NCI-H1048 (cell line): Measurements from ENCODE around the gene COX7A2L.
"Not testable (repeated sequence)": the region's sequence is repeated elsewhere in the genome, so short reads cannot be mapped to it uniquely, and the experiment has no call there.

ENCODE experiments used
- DNase-seq: peaks from one replicate; lab custom pipeline; 2025; lab: John Stamatoyannopoulos, UW

Gene COX7A2L

DNA sequence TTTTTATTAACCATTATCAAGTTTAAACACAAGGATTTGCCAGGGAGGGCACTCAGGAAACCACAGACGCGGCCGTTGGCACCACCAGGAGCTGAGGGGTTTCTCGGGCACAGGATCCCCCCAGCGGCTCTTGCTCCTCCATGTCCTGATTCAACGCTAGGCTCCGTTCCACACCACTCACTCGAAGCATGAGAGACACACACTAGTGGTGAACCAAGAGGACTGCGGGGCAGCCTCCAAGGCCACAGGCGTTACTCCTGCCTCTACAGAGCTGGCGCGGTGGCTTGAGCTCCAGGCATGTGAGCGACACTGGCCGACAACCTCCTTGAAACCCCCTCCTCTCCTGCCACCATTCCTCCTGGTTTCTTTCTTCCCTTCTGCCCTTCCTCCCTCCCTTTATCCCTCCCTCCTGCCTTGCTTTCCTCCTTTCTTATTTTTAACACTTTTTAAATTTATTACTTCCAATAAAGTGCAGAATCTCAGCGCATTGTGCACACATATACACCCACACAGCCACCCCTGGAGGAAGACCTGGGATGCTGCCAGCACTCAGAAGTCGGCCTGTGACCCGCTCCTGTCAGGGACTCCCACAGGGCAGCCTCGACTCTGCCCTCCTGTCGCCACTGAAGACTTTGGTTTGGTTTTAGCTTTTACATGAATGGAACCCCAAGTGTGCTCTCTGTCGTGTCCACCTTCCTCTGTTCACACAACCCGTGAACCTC lies 21.7 kb downstream of the COX7A2L start:
- DNase-seq, result no peak

DNA sequence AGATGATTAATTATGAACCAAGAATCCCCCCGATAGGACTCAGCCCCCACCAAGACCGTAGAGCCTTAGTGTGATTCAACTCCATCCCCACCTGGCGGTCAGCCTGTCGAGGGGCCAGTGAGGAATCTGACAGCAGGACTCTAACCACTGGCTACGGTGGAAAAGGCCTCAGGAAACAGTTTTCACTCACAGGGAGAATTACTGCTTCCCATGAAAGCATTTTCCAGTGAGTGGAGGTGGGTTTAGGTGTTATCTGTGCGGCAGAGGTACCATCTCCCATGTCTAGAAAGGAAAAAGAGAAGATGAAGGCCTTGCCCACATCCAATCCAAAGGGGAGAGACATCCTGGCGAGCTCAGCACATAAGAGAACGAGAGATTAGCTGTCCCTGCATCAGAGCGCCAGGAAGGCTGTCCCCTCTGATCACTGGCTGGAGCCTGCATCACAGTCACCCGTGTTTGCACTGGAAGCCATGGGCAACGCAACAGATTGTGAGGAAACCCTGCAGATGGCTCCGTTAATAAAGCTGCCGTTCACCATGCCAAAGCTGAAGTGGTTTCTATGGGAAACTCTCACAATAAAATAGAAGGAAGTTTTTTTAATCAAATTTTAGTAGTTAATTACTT lies 22.3 kb downstream of the COX7A2L start:
- no peak for DNase-seq

DNA sequence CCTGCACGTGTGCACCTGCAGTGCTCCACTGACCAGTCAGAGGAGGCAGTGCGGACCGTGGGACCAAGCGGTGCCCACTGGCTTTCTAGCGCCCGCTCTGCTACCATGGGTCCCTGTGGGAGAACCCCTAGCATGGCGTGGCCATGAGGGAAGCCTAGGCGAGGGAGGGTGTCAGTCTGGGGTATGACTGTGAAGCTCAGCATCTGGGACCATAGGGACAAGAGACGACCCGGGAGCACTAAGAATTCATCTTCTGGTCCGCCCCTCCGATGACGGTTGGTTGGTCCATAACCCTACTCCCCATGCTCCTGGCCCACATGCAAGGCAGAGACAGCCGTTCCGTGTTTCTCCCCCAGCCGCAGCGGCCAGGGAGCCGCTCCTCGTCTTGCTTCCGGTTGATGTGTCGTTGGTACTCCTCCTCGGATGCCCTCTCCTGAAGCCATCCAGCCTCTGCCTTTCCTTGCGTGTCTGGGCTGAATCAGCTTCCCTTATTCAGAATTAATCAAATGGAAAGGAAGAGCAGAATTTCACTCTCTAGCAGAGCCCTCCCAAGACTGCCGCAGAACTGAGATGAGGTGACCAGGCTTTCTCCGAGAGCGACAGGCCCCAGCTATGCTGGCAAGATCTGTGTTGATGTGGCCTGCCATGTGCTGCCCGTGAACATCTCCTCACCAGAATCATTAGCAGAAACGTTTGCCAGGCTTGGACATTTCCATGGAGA lies 23.0 kb downstream of the COX7A2L start:
- DNase-seq, result no peak

DNA sequence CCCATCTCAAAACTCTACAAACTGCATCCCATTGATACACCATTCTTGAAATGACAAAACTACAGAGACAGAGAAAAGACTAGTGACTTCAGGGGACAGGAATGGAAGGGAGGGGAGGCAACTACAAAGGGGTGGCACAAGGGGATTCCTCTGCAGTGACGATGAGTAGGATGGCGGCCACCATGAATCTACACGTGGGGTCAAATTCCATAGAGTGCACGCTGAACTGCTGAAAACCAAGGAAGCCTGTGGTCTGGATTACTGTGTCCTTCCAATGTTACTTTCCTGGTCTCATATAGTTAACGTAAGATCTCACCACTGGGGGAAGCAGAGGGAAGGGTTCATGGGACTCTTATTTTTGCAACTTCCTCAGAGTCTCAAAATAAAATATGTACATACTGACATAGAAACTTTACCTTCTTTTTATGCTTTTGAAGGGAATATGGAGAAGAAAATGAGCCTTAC lies 23.6 kb downstream of the COX7A2L start:
- no peak for DNase-seq

DNA sequence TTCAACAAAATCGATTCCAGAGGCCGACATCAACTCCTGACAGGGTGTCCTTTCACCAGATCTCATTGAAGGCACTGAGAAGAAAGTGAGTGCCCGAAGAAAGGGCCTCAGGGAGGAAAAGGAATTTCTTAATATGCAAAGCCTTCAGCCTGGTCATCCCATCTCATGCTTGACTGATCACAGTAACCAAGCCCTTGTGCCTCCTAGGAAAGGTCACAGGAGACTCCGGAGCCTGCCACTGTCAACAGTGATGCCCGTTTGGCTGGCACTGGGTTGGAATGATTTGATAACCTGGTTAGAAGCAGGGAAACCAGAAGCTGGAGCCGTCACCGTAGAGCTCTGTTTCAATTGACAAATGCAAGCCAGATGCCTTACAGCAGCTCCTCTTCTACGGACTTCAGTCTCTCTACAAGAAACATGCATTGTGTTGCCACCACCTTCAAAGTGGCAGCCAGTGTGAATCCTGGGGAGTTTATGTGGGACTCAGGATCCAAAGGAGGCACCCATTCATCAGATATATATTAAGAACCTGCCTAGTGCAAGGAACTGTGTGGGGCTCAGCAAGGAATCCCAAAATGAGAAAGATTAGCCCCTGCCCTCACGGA lies 24.6 kb downstream of the COX7A2L start:
- DNase-seq, result no peak

DNA sequence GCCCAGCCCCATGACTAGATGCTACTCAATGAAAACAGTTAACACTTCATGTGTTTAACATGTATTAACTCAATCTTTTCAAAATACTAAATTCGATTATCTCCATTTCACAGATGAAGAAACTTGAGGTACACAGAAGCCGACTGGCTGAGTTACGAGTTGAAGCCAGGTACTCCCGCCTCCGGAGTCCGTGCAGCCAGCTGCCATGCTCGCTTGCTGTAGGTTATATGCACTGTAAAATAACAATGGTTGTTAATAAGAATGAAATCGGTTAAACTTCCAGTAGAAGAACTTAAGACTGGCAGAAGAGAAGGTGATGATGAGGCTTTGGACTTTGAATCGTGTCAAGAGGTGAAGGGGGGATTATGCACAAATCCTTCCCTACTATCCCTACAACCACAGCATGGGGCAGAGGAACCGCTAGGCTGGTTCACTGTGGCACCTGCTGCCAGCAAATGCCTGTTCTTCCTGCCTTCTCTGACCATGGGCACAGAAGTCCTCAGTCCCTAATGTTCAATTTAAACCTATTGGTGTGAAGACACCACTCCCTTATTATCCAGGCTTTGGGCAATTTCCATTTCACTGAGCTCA lies 25.4 kb downstream of the COX7A2L start:
- no peak for DNase-seq

DNA sequence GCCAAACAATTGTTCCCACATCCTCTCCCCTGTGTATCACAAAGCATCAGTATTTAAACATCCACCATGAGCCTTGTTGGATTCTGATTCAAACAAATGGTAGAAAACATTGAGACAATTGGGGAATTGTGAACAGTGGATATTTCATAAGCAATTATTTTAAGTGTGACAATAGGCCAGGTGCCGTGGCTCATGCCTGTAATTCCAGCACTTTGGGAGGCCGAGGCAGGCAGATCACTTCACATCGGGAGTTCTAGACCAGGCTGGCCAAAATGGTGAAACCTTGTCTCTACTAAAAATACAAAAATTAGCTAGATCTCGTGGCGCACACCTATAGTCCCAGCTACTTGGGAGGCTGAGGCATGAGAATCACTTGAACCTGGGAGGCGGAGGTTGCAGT lies 26.2 kb downstream of the COX7A2L start:
- DNase-seq, result not testable (repeated sequence)

DNA sequence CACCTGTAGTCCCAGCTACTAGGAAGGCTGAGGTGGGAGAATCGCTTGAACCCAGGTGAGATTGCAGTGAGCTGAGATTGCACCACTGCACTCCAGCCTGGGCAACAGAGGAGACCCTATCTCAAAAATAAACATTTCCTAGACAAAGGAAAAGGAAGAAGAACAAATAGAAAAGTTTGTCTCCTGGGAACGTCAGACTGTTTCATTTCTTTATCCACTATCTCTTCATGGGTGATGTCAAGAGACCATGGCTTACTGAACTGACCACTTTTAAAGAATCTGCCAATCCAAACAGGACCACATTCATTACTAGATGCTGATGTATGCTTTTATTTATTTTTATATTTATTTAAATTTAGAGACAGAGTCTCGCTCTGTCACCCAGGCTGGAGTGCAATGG lies 26.8 kb downstream of the COX7A2L start:
- DNase-seq, result no peak

DNA sequence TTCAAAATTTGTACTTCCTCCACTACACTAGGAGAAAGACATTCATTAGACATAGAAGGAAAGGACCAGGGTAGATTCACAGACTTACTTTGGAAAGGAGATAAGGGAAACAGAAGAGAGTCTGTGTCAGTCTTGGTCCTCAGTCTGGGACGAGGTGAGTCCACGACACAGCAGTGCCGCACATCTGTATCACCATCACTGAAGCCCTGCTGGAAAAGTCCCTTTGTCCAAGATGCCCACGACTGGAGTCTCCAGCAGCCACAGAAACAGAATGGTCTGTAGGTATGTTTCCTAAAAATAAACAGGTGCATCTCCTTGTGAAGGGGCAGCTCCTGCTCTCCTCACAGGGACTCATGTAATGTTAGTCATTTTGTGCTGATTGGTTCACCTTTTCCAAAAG lies 27.4 kb downstream of the COX7A2L start:
- DNase-seq, result no peak

DNA sequence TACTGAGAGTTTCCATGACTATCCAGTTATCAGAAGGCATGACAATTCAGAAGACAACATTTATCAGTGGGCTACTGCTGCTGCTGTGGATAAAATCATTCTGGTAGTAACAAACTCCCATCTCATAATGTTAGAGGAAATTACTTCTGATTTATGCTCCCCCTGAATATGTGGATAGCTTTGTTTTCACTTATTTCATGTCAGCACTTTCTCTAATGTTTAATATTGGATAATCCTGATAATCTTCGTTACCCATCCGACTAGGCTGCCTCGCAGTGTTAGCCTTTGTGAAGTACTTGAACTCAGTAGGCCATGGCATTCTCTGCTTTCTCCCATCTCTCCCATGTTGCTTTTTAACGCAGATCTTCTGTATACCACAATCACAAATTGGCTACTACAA lies 28.4 kb downstream of the COX7A2L start:
- no peak for DNase-seq

DNA sequence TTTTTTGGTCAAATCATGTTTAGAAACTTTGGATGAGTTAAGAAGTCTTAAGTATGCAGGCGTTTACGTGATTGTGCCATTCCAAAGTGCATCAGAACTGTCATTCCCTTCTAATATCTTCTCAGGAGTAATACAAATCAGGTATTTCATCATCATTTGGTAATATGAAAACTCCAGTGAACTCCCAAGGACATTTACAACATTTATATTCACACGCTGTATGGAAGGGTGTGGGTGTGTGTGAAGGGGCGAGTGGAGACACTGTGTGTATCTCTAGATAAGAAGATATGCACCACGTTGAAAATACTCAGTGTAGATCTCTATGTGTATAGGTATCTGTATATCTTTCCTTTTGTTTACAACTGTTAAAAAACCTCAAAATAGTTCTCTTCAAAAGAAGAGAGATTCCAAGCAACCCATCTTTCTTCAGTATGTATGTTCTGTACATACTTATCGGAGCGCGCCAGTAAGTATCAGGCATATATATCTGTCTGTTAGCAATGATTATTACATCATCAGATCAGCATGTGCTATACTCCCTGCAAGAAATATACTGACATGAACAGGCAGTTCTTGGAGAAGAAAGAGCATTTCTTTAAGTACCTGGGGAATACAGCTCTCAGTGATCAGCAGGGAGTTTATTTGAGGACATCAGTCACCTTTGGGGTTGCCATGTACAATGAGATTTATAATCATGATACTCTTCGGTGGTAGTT lies 29.3 kb downstream of the COX7A2L start:
- DNase-seq, result no peak

DNA sequence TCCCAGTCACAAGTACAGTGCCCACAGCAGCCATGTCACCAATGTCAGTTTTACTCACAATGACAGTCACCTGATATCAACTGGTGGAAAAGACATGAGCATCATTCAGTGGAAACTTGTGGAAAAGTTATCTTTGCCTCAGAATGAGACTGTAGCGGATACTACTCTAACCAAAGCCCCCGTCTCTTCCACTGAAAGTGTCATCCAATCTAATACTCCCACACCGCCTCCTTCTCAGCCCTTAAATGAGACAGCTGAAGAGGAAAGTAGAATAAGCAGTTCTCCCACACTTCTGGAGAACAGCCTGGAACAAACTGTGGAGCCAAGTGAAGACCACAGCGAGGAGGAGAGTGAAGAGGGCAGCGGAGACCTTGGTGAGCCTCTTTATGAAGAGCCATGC lies 31.3 kb downstream of the COX7A2L start:
- DNase-seq, result no peak

DNA sequence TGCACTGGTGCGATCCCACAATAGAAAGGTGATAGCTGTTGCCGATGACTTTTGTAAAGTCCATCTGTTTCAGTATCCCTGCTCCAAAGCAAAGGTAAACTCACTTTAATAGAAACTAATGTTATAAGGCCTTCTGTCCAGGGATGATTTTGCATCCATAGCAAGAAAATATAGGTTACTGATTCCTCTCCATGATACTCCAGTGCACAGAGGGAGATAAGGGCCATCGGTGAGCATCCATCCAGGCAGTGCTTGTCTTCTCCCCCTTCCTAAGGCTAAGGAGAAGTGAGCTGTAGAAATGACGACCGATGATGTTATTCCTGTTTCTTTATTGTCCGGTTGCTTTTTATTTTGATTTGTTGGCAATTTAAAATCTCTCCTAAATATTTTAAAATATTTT lies 32.1 kb downstream of the COX7A2L start:
- no peak for DNase-seq

DNA sequence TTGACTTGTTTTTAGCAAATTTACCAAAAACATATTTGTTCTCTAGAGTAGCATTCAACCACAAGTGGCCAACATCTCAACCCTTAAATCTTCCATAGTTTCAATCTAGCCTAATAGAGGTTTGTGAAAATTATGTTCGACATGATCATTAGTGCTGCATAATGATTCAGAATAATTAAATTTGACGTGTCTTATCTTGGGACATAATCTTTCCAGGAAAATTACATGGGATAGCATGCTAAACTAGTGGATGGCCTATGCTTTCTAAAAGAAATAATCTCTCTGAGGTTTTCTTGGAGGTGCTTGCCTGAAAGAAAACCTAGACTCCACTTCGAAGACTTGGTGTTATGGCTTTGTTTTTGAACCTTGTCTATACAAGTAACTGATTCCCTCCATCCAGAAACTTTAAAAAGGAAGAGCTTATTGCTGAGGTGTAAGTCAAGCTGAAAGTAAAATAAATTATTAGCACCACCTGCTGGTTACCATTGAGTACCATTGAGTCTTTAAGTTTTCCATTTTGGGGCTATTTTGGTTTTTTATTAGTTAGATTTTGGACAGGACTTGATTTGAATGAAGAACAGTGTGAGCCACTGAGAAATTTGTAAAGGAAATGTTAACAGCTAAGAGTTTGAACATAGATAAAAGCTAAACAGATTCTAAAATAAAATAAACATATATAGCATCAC lies 32.7 kb downstream of the COX7A2L start:
- no peak for DNase-seq

DNA sequence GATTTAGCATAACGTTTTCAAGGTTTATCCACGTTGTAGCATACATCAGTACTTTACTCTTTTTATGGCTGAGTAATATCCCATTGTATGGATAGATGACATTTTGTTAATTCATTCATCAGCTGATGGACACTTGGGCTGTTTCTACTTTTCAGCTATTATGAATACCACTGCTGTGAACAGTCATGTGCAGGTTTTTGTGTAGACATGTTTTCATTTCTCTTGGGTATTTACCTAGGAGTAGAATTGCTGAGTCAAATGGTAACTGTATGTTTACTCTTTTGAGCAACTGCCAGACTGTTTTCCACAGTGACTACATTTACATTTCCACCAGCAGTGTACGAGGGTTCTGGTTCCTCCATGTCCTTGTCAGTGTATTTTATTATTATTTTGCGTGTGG lies 33.9 kb downstream of the COX7A2L start:
- no peak for DNase-seq

DNA sequence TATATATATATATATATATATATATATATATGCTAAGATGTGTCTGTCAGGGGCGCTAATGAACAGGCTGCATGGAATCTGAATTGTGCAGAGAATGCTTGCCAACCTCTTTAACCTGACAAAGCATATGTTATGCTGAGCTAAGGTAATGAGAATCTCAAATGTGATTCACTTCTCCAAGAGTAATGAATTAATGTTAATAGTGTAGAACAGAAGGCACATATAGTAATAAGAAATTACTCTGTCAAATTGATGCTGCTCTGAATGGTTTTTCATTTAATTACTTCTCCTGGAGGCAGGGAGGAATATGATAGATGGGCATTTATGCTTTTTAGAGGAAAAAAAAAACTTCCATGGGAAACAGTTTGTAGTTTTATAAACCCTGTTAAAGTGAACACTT lies 35.4 kb downstream of the COX7A2L start:
- no peak for DNase-seq

DNA sequence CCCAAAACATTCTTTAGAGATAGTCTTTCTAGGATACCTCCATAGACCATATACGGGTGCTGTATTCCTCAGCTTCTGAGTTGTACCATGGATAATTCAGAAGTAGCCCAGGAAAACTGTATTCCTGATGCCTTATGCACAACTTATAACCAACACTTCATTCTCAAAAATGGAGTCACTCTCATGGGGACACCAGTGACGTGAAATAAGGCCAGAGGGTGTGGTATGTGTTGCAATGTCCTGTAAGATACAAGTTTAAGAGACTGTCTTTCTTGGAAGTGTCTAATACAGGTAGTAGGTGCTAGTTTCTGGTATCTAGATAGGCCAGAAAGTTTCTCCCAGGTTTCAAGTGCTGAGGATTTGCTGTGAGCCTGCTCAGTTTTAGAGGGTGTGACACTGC lies 36.1 kb downstream of the COX7A2L start:
- DNase-seq, result no peak

DNA sequence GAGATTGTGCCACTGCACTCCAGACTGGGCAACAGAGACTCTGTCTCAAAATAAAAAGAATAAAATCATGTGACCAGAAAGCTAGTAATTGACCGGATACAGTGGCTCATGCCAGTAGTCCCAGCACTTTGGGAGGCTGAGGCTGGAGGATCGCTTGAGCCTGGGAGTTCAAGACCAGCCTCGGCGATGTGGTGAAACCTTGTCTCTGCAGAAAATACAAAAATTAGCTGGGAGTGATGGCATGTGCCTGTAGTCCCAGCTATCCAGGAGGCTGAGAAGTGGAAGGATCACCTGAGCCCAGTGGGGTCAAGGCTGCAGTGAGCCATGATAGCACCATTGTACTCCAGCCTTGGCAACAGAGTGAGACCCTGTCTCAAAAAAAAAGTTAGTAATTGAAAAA lies 36.8 kb downstream of the COX7A2L start:
- DNase-seq, result no peak

DNA sequence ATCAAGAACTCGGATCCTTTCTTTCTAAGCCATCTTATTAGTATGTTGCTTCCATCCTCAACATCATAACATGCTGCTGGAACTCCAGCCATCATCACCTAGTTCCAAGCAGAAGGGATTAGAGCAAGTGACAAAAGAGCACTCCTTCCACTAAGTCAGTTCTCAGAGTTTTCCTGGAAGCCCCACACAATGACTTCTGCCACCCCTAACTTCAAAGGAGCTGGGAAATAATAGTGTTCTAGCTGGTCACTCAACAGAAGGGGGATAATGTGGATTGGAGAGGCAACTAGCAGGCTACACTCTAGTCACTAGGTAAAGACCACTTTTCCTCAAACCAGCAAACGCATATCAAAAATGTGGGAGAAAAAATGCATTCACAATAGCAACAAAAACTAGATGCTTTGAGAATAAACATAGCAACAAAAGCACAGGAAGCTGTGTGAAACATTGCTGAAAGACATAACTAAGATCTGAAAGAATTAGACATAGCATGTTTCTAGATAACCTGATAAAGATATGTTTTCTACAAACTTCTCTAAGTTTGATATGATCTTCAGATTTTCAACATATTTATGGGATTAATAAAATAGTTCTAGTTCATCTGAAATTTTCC lies 39.5 kb downstream of the COX7A2L start:
- DNase-seq, result no peak

DNA sequence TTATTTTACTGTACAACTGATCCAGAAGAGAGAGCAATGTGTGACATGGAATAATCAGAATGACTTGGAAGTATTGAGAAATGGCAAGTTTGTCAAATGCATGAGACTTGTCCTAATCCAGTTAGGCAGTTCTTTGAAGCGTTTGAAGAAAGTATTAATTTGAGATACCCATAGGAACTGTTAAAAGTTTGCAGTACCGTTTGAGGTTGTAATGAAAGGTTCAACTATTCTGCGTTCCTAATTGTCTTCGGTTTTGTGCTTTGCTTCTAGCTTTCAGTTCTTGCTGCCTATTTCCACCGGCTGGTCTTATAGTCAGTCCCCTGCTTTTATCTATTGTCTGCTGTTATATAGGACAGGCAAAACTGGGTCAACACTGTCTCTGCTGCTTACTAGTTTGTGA lies 41.8 kb downstream of the COX7A2L start:
- no peak for DNase-seq

DNA sequence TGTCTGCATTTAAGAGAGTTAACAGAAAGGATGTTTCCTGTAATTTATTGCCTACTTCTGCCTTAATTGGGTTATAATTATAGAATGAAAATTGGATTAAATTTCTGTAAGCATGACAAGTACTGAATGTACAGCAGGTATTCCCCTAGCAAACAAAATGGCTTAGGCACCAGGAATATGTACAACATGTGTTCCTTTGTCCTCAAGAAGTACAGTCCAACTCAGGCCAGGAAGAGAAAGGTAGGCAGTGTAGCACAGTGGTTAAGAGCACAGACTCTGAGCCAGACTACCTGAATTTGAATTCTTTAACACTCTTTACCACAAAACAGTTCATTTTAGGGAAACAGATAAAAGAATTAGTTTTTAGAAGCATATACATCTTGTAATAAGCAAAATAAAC lies 43.1 kb downstream of the COX7A2L start:
- no peak for DNase-seq
